ENCODE results near the gene HLA-DOA. TPM values are rescaled to one million over a fixed set of nuclear protein-coding genes. Genes with fewer than 3 reads are reported as not detected.

Gene HLA-DOA
- total RNA-seq, 2 donors from 2014 or later: 7.2 to 14.6 TPM

DNA sequence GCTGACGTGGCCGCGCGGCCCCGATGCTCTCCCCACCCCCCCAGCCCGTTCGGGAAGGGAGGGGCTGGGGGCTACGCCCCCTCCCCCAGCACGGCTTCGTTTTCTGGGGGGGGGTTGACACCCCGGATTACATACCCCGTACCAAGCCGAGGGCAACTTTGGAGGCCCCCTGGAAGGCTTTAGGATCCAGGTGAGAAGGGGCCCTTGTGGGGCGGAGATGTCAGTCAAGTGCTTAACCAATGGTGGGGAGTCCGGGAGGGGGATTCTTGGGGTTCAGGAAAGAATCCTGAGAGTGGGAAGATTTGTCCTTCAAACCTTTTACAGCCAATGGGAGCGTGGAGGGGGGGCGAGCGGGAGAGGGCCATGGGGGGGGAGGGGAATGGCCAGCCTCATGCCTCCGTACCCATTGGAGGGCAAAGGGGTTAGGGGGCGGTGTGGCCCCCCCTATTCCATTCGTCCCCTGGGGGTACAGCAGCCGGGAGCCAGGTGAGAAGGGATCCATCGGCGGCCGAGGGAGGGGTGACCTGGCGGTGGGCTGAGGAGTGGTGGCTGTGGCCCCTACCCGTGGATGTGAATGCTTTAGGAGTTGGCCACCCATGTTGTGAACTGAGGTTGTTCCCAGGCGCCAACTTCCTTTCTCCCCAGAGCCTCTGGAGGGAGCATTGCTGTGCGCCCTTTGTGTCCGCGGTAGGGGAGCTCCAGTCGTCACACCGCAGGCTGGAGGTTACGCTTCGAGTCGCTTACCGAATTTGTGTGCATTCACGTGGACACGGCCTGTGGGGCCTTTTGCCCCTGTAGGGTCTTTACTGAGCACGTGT is 40.3 kb downstream of the HLA-DOA start:
- H3K27ac ChIP-seq: peak overlapping the region; percentile 99 to 100
- no peaks in the 10 kb centered on the region for H3K9me3 ChIP-seq
- 1% methylated on average over 40 of the region's 40 CpGs for WGBS
- H3K4me1 ChIP-seq (replicated peaks): peaks cover 2% of the 10 kb centered on the region
- TF ChIP-seq POLR2A (IDR thresholded peaks at IDR 0.05): no peak
- TF ChIP-seq, protein P1, sequence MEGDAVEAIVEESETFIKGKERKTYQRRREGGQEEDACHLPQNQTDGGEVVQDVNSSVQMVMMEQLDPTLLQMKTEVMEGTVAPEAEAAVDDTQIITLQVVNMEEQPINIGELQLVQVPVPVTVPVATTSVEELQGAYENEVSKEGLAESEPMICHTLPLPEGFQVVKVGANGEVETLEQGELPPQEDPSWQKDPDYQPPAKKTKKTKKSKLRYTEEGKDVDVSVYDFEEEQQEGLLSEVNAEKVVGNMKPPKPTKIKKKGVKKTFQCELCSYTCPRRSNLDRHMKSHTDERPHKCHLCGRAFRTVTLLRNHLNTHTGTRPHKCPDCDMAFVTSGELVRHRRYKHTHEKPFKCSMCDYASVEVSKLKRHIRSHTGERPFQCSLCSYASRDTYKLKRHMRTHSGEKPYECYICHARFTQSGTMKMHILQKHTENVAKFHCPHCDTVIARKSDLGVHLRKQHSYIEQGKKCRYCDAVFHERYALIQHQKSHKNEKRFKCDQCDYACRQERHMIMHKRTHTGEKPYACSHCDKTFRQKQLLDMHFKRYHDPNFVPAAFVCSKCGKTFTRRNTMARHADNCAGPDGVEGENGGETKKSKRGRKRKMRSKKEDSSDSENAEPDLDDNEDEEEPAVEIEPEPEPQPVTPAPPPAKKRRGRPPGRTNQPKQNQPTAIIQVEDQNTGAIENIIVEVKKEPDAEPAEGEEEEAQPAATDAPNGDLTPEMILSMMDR (IDR thresholded peaks at IDR 0.05): peak in 1 of 4 experiments; percentile 3
- peaks cover 3 to 9% of the 10 kb centered on the region in 2 donors for H3K36me3 ChIP-seq
- peak overlapping the region; percentile 80 to 91 for H3K4me3 ChIP-seq
- DNase-seq (ENCODE audit: low spot score): peak; percentile 61
- no peaks in the 10 kb centered on the region for H3K27me3 ChIP-seq (replicated peaks; ENCODE audit: insufficient read depth)
- intact Hi-C loops (cut with DNase I): loop anchor here (5.0 kb wide), 1 partner anchor 127 kb away; the partner anchor contains the start of gene PSMB8

GRCh38 chr6:32968093-32968866 is 41.1 kb downstream of the HLA-DOA start, which contains the start of gene BRD2:
BRD2 (plus strand) TSS chr6:32968594; CDS start chr6:32972899, 4,305 bp downstream.
- WGBS: under 1% methylated on average over 50 of the region's 62 CpGs
- TF ChIP-seq POLR2AphosphoS5 (IDR thresholded peaks at IDR 0.05): peak; percentile 94
- peak; percentile 98 for TF ChIP-seq POLR2A (IDR thresholded peaks at IDR 0.05)
- TF ChIP-seq, protein P1 (IDR thresholded peaks at IDR 0.05): peak in 1 of 4 experiments; percentile 29
- H3K27me3 ChIP-seq (replicated peaks; ENCODE audit: insufficient read depth): no peaks in the 10 kb centered on the region
- peak; percentile 93 for DNase-seq (ENCODE audit: low spot score)
- H3K36me3 ChIP-seq: peaks cover 3 to 9% of the 10 kb centered on the region in 2 donors
- peak within 1 kb of the TSS; percentile 80 to 91 for H3K4me3 ChIP-seq
- peak within 1 kb of the TSS; percentile 99 to 100 for H3K27ac ChIP-seq
- H3K9me3 ChIP-seq: no peaks in the 10 kb centered on the region
- peaks cover 2% of the 10 kb centered on the region for H3K4me1 ChIP-seq (replicated peaks)
- intact Hi-C loops (cut with DNase I): loop anchor here (5.0 kb wide), 1 partner anchor 126 kb away; the partner anchor contains the start of gene PSMB8

DNA sequence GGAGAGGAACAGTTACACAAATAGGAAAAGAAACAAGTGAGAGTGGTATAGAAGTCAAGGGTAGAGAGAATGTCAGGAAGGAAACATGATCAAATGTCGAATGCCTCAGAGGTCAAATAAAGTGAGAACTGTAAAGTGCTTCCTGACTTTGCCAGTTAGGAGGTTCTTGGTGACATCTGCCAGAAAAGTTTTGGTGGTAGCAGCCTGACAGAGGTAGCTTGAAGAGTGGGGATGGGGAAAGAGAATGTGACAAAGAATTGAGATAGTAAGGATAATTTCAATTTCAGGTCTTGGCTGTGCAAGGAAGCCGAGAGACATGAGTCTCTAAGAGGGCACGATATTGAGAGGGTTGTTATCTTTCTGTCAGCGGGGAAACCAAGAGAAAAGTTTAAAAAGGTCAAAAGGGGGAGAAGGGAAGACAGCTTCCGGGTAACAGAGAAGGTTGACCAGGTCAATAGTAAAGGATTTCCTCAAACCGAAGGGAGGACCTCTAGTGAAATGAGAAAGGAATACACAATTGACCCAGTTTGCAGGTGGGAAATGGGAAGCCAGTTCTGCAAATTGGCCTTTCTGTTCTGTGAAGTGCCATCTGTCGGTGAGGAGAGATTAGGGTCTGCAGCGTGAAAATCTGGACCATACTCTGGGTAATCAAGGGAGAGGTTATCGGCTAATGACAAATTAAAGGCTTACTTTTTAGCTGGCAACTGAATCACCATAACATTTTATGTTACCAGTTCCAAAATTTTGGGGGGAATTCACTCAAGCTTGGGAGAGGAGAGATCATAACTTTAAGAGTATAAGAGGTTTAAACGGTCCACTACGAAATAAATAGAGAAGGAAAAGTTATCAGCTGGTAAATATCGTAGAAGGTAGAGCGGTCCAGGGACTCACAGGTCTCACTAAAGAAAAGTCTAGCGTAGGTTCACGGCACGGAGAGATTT is 42.0 kb downstream of the HLA-DOA start:
- 10% methylated on average over 16 of the region's 16 CpGs for WGBS
- no peak for DNase-seq (ENCODE audit: low spot score)
- peaks cover 0 to 2% of the 10 kb centered on the region in 2 donors for H3K36me3 ChIP-seq
- peak overlapping the region; percentile 99 to 100 for H3K27ac ChIP-seq
- no peaks in the 10 kb centered on the region for H3K27me3 ChIP-seq (replicated peaks; ENCODE audit: insufficient read depth)
- H3K4me3 ChIP-seq: peak overlapping the region; percentile 80 to 91
- intact Hi-C loops (cut with DNase I): loop anchor here (5.0 kb wide), 1 partner anchor 125 kb away; the partner anchor contains the start of gene PSMB8
- H3K9me3 ChIP-seq: no peaks in the 10 kb centered on the region
- peaks cover 2% of the 10 kb centered on the region for H3K4me1 ChIP-seq (replicated peaks)
- TF ChIP-seq, protein P1 (IDR thresholded peaks at IDR 0.05): peak in 3 of 4 experiments; percentile 8 to 60 (median 34)
- no peak for TF ChIP-seq POLR2AphosphoS5 (IDR thresholded peaks at IDR 0.05)

- intact Hi-C loops (cut with DNase I): loop anchor here (5.0 kb wide), 1 partner anchor 122 kb away; the partner anchor contains the start of gene PSMB8
- no peaks in the 10 kb centered on the region for H3K9me3 ChIP-seq
- H3K4me1 ChIP-seq (replicated peaks): peaks cover 2% of the 10 kb centered on the region
- TF ChIP-seq, protein P1 (IDR thresholded peaks at IDR 0.05): no peak
- TF ChIP-seq POLR2AphosphoS5 (IDR thresholded peaks at IDR 0.05): no peak
- TF ChIP-seq POLR2A (IDR thresholded peaks at IDR 0.05): no peak
- H3K4me3 ChIP-seq: no peak overlapping the region
- DNase-seq (ENCODE audit: low spot score): no peak
- WGBS: 60% methylated on average over 5 of the region's 5 CpGs
- H3K27ac ChIP-seq: no peak overlapping the region
- no peaks in the 10 kb centered on the region for H3K27me3 ChIP-seq (replicated peaks; ENCODE audit: insufficient read depth)
- no peaks in the 10 kb centered on the region for H3K36me3 ChIP-seq
Measured at GRCh38 chr6:32964776-32965175, 44.6 kb downstream of the HLA-DOA start.
